Stimulated activated CD4-positive, alpha-beta T cell treated with anti-CD3 and anti-CD28 coated beads, Interleukin-12 subunit alpha, Interleukin-12 subunit beta, amount 100 ng/mL, for 48 hours (primary cell): ENCODE data around the gene RAB28.

Experiments used
- DNase-seq, 3 donors: peaks; one replicate each; pipeline ENCODE4 v3.0.0-alpha.2; 2020; ENCODE audit warnings: low read depth in 2 of 3, low spot score in 1 of 3

Gene RAB28

GRCh38 chr4:13384055-13384454, 100.1 kb downstream of the RAB28 start:
- DNase-seq = no peak

DNA sequence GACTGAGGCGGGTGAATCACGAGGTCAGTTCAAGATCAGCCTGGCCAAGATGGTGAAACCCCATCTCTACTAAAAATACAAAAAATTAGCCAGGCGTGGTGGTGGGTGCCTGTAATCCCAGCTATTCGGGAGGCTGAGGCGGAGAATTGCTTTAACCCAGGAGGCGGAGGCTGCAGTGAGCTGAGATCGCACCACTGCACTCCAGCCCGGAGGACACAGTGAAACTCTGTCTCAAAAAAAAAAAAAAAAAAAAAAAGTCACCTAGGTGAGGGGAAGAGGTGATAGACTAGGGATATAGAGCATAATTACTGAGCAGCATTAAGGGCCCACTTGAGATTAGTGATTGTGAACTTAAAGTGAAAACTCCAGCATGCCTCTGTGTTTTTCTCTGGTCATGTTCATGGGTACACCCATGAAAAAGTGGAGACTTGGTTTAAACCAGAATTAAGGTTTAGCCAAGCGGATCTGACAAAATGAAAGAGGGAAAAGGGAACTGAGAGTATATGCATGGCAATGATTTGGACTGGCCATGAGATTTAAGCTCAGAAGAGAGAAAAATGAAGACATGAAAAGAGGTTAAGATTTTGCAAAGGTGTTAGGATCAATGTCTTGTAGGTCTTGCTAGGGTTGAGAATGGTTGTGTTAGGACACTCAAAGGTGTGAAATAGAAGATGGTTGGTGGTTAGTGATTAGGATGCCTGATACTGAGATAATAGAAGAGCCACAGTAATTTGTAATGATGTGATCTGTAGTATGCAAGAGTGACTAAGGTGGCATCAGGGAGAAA, 105.0 kb downstream of the RAB28 start:
- no peak for DNase-seq

DNA sequence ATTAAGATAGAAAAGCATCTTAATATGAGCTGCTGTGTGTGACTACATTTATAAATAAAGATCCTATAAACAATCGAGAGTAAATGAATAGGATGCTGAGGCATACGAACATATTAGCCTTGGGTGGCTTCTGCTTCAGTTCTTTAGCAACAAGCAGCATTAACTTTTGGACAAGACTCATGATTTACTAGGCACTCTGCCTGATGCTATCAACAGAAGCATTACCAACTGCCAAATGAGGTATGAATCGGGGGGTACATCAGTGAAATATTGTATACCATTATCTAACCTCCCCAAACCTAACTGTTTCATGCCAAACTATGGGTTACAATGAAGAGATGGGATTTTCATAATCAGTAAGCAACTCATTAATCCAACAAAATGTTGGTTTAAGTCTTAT, 113.1 kb downstream of the RAB28 start:
- no peak for DNase-seq

DNA sequence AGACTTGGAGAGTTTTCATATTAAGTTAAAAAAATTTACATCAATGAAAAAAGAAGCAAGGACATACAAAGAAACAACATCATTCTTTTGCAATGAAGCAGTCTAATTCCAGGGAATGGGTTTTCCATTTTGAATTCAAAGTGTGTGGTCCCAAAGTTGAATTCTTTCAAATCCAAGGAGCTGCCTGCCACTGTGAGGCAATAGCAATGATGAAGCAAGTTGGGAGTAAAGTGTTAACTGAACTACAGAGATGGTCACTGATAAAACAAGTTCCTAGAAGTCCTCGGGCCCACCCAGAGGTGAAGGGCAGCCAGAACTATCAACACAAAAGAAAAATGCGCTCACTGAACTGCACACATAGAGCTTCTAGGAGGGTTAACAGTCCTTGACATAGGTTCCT, 115.9 kb downstream of the RAB28 start:
- no peak for DNase-seq

- no peak for DNase-seq
These were observed 116.4 kb downstream of the RAB28 start for GRCh38 chr4:13367691-13368090.

DNA sequence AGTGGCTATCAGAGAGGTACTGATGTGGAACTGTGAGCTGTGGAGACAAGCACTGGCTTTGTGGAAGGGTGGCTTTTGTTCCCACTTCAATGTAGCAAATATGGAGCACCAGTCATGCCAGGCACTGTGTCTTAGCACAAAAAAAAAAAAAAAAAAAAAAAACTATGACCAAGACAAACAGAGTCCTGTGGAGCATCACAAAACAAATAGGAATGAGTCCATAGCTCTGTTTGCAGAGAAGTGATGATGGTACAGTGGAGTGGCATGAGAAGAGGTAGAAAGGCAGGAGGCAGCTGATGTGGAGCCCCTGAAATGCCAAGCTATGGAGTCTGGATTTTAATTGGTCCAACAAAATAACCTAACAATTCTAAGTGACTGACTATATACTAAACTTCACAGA, 116.9 kb downstream of the RAB28 start:
- DNase-seq = no peak

DNA sequence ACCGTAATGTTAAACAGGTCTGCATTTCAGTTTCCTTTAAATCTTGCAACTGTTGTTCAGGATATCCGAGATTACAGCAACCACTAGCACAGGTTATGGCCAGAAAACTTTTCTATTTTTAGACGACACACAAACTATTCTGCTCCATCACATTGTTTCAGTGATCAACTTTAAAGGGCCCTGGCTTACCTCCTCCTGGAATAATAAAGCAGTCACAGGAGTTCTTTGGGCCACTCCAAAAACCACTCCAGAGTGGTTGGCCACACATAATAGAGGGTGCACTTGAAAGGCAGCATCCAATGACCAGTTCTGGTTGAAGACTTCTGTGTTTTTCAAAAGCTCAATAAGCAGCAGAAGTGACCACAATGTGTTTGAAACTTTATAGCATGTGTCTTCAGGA, 118.9 kb downstream of the RAB28 start:
- no peak for DNase-seq

- DNase-seq = no peak
These were observed 119.5 kb downstream of the RAB28 start for GRCh38 chr4:13364653-13365052.

DNA sequence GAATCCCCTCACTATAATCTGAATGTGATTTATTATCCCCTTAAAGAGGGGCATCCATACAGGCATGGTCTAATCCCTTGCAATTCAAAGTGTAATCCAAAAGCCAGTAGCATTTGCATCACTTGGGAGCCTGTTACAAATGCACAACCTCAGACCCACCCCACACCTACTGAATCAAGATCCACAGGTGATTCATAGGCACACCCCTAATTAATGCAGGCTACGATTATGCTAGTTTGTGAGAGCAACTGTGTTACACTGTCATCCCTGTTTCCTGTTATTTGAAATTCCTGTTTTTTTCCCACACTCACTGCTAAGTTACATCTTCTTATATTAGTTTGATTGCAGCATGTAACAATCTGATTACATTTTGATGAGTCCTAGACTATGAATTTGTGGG, 120.0 kb downstream of the RAB28 start:
- DNase-seq = no peak

- DNase-seq = no peak
These were observed 124.3 kb downstream of the RAB28 start for GRCh38 chr4:13359809-13360208.

DNA sequence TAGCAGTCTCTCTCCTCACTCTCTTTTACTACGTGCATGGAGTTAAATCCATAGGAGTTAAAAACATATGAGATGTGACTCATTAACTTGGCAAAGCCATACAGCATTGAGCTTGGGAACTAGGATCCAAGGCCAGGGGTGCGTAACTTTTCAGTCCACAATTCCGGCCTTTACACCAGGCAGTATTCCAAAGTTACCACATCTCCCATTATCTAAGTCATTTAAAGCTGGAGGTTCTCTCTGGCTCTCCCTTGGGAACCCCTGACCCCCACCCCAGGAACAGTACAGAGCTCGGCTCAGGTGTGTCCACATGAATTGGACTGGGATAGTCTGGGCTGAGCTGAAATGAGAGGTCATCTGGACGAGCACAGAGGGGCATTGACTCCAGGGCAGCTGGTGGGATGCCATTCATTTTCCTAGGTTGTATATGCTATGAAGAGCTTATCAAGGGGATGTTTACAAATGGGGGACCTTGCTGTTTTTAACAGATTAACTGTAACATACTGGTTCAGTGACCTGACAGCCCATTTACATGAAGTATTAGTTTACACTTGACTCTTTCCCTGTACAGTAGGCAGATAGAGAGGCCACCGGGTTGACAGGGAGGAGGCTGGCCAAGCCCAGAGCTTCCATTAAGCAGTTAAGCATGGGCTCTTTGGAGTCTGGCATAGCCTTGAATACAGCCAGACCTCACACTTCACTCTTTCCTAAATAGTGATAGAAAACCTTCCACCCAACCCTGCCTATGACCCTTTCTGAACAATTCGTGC, 128.8 kb downstream of the RAB28 start:
- no peak for DNase-seq

DNA sequence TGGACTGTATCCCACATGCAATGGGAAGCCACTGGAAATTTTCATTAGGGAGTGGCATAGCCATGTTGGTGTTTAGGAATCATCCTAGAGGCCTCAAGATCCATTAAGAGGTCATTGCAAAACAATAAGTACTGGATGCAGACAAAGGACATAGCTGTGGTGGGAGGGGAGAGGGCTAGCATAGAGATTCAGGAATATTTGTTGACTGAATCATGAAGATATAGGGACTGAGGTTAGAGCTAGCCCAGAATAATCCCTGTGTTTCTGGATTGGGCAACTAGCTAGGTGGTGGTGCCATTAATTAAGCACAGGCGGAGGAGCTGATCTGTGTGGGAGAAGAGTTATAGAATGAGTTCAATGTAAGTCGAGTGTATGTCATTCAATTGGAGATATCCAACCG, 135.0 kb downstream of the RAB28 start:
- no peak for DNase-seq

DNA sequence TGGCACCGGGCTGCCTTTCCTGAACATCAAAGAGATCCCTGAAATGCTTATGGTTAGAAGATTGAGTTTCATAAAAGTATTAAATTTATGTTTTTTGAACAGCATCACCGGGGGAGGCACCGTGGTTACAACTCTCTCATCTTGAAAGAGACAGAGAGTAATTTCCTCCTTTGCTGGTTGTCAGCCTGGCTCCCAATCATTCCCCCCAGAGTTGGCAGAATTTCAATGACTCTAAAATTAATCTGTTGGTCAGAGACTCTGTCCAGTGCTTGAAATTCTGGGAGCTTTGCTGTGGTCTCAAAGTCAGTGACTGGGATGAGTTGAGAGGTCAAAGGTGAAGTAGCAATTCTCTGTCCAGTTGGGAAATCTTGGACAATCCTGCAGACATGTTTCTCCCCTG, 135.9 kb downstream of the RAB28 start:
- DNase-seq = no peak

DNA sequence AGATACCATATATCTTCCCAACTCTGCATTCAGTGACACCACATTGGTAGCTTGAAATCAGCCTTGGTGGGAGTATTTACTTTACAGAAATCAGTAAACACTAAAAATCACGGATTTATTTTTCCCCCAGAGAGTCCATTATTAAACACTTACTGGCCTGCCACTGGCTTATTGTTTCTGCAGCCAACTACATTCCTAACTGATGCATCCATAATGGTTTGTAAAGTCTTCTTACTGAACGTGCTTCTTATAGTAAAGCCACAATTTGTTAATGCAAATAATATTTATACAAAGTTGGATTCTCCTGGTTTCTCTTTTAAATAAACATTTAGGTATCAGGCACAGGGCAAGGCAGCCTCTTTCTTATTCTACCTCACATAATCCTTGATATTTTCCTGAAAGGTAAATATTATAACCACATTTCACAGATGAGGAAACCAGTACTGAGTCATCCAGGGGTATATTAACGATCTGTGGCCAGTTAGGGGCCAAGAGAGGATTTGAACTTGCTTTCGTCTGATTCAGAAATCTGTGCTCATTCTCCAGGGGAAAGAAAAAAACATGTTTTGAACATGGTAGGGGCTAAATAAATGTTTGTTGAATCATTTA, 136.5 kb downstream of the RAB28 start:
- DNase-seq = no peak

- no peak for DNase-seq
These were observed 139.9 kb downstream of the RAB28 start for GRCh38 chr4:13344216-13344615.

GRCh38 chr4:13340672-13341071, 143.5 kb downstream of the RAB28 start:
- no peak for DNase-seq

DNA sequence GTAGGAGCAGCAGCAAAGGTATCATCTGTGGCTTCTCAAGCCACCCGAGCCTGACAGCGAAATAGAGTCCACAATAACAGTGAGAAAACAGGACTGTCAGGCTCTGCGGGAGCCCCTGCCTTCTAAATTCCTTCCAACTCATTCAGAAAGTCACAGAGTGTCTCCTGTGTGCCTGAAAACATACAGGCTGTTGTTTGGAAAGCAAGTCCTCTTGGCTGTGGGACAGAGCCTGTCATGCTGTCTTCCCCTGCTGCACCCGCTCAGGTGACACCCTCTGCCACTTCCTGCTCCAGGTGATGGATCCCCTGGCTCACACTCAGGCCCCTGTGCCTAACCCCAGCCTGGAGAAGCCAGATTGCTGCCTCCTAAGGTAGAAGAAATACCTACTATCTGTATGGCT, 152.3 kb downstream of the RAB28 start:
- no peak for DNase-seq

GRCh38 chr4:13329963-13330362, 154.2 kb downstream of the RAB28 start:
- DNase-seq = peak in 1 of 3 donors; percentile 2

GRCh38 chr4:13329340-13329850, 154.7 kb downstream of the RAB28 start:
- DNase-seq = no peak

- DNase-seq = no peak
These were observed 155.5 kb downstream of the RAB28 start for GRCh38 chr4:13328591-13328990.

DNA sequence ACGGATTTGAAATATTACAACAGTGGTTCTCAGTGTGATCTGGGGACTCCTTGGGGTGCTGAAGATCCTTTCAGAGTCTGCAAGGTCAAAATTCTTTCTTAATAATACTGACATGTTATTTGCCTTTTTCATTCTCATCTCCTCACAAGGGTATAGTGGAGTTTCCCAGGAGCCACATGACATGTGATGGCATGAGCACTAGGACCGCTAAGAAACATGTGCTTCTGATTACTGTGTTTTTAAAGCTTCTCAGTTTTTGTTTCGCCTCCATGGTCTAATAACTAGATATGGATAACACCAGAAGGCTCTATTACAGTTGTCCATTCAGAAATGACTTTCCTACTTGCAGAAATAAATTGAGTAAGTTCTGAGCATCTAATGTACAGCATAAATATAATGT, 156.1 kb downstream of the RAB28 start:
- no peak for DNase-seq

- DNase-seq = no peak
These were observed 158.4 kb downstream of the RAB28 start for GRCh38 chr4:13325744-13326143.
